NK-92 treated with Interleukin-12 subunit alpha and Interleukin-12 subunit beta, amount 100 ng/mL, for 24 hours (cell line): ENCODE measurements around the gene SPIN2B.
"Not testable (repeated sequence)": the region's sequence is repeated elsewhere in the genome, so short reads cannot be mapped to it uniquely, and the experiment has no call there.

ENCODE experiments used
- DNase-seq: peaks from one replicate; lab custom pipeline; 2025; lab: John Stamatoyannopoulos, UW

The SPIN2B gene

GRCh38 chrX:57121162-57121755 is at the start of gene SPIN2B:
Gene SPIN2B, minus strand, starts transcription at chrX:57121548.
- DNase-seq = no peak

- no peak for DNase-seq
Measured at GRCh38 chrX:57156397-57157049, 35.2 kb upstream of the SPIN2B start.

GRCh38 chrX:57155171-57155570 is 33.8 kb upstream of the SPIN2B start:
- no peak for DNase-seq

GRCh38 chrX:57152222-57152621 is 30.9 kb upstream of the SPIN2B start:
- DNase-seq = not testable (repeated sequence)

GRCh38 chrX:57138674-57139073 is 17.3 kb upstream of the SPIN2B start:
- DNase-seq = no peak

GRCh38 chrX:57137501-57137900 is 16.2 kb upstream of the SPIN2B start:
- no peak for DNase-seq

- DNase-seq = not testable (repeated sequence)
Measured at GRCh38 chrX:57137073-57137472, 15.7 kb upstream of the SPIN2B start, which contains the start of gene SPIN2A. Gene SPIN2A, minus strand, starts transcription at chrX:57137397. Its CDS starts 800 bp downstream, at chrX:57136597.

- not testable (repeated sequence) for DNase-seq
Measured at GRCh38 chrX:57136589-57136988, 15.2 kb upstream of the SPIN2B start.

- no peak for DNase-seq
Measured at GRCh38 chrX:57135287-57135686, 13.9 kb upstream of the SPIN2B start.

- DNase-seq = no peak
Measured at GRCh38 chrX:57134702-57135101, 13.4 kb upstream of the SPIN2B start.

GRCh38 chrX:57133706-57134105 is 12.4 kb upstream of the SPIN2B start:
- no peak for DNase-seq

GRCh38 chrX:57133284-57133683 is 11.9 kb upstream of the SPIN2B start:
- not testable (repeated sequence) for DNase-seq

- no peak for DNase-seq
Measured at GRCh38 chrX:57132046-57132445, 10.7 kb upstream of the SPIN2B start.

GRCh38 chrX:57121816-57122215 is 468 bp upstream of the SPIN2B start:
- DNase-seq = no peak

- not testable (repeated sequence) for DNase-seq
Measured at GRCh38 chrX:57120619-57121161, 658 bp downstream of the SPIN2B start.

GRCh38 chrX:57119416-57119815 is 1.9 kb downstream of the SPIN2B start:
- no peak for DNase-seq

GRCh38 chrX:57117566-57117965 is 3.8 kb downstream of the SPIN2B start:
- not testable (repeated sequence) for DNase-seq

- DNase-seq = no peak
Measured at GRCh38 chrX:57104921-57105398, 16.4 kb downstream of the SPIN2B start.

GRCh38 chrX:57104406-57104805 is 16.9 kb downstream of the SPIN2B start:
- DNase-seq = no peak

GRCh38 chrX:57103489-57103888 is 17.9 kb downstream of the SPIN2B start:
- DNase-seq = no peak

- DNase-seq = not testable (repeated sequence)
Measured at GRCh38 chrX:57102918-57103317, 18.4 kb downstream of the SPIN2B start.

GRCh38 chrX:57083143-57083542 is 38.2 kb downstream of the SPIN2B start:
- no peak for DNase-seq

GRCh38 chrX:57074458-57074857 is 46.9 kb downstream of the SPIN2B start:
- DNase-seq = no peak
